Measurements from ENCODE around the gene PIK3CB.

PIK3CB gene

GRCh38 chr3:138782755-138783154, 52.0 kb downstream of the PIK3CB start:
- TF ChIP-seq, protein P1, sequence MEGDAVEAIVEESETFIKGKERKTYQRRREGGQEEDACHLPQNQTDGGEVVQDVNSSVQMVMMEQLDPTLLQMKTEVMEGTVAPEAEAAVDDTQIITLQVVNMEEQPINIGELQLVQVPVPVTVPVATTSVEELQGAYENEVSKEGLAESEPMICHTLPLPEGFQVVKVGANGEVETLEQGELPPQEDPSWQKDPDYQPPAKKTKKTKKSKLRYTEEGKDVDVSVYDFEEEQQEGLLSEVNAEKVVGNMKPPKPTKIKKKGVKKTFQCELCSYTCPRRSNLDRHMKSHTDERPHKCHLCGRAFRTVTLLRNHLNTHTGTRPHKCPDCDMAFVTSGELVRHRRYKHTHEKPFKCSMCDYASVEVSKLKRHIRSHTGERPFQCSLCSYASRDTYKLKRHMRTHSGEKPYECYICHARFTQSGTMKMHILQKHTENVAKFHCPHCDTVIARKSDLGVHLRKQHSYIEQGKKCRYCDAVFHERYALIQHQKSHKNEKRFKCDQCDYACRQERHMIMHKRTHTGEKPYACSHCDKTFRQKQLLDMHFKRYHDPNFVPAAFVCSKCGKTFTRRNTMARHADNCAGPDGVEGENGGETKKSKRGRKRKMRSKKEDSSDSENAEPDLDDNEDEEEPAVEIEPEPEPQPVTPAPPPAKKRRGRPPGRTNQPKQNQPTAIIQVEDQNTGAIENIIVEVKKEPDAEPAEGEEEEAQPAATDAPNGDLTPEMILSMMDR (conservative IDR thresholded peaks at IDR 0.05; ENCODE audit: low read depth, low read length): no peak
- no peak for DNase-seq (ENCODE audit: low read depth)

DNA sequence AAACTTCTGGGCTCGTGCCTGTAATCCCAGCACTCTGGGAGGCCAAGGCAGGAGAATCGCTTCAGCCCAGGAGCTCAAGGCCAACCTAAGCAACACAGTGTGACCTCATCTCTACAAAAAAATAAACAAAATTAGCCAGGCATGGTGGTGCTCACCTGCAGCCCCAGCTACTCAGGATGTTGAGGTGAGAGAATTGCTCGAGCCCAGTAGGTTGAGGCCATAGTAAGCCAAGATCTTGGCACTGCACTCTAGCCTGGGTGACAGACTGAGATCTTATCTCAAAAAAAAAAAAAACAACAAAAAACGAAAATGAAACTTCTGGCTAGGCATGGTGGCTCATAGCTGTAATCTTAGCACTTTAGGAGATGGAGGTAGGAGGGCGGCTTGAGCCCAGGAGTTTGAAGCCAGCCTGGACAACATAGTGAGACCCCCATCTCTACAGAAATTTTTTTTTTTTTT, 53.7 kb downstream of the PIK3CB start:
- no peak overlapping the region for H3K4me3 ChIP-seq (ENCODE audit: low read length)
- no peak for DNase-seq (ENCODE audit: low read depth)
- TF ChIP-seq, protein P1 (conservative IDR thresholded peaks at IDR 0.05; ENCODE audit: low read depth, low read length): no peak

More at GRCh38 chr3:138782755-138783154, 52.0 kb downstream of the PIK3CB start:
- H3K4me3 ChIP-seq (ENCODE audit: low read length): no peak overlapping the region

GRCh38 chr3:138778643-138779042, 56.1 kb downstream of the PIK3CB start:
- H3K4me3 ChIP-seq (ENCODE audit: low read length): no peak overlapping the region
- no peak for DNase-seq (ENCODE audit: low read depth)
- TF ChIP-seq, protein P1 (conservative IDR thresholded peaks at IDR 0.05; ENCODE audit: low read depth, low read length): no peak

DNA sequence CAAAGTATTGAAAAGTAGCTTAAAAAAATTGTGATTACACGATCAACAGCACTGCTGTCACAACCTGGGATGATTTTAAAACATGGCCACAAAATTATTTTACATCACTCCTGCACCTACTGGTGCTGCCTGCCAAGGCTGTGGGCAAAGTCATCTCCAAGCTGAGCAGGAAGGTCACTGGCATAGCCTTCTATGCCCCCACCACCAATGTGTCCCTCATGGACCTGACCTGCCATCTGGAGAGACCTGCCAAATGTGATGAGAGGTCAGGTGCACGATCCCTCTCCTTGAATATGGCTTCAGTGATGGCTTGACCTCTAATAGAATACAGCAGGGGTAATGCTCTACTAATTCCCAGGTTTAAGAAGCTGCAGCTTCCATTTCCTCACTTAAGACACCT, 57.8 kb downstream of the PIK3CB start:
- no peak for DNase-seq (ENCODE audit: low read depth)
- no peak overlapping the region for H3K4me3 ChIP-seq (ENCODE audit: low read length)
- TF ChIP-seq, protein P1 (conservative IDR thresholded peaks at IDR 0.05; ENCODE audit: low read depth, low read length): no peak

GRCh38 chr3:138775254-138775595, 59.5 kb downstream of the PIK3CB start:
- no peak overlapping the region for H3K4me3 ChIP-seq (ENCODE audit: low read length)
- TF ChIP-seq, protein P1 (conservative IDR thresholded peaks at IDR 0.05; ENCODE audit: low read depth, low read length): no peak

DNA sequence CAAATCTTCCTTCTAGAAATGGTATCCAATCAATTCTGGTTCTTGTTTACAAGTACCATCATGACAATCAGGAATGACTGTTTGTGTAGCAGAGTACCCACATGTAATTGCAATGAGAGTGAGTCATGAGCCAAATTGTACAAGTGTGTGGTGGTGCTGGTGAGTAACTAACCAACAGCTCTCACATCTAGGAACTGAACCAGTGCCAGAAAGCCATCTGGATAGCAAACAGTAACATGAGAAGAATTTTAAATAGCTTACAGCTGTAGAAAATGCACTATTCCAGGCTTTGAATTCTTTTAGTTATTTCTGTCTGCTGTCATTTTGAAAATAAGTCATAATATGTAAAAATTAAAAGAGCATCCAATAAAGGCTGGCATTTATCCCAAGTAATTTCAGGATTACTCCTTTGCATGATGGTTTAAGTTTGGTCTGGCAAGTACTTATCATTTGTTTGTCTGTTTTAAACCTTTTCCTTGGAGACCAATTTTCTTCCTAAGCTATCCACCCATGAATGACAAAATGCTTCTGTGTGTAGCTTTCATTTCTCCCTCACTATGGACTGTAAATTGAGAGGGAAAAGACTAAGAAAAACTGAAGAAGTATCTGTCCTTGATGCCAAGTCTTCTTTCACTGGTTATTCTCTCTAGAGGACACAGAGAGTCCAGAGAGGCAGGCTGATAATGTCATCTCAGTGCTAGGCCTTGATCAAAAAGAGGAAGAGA, 60.0 kb downstream of the PIK3CB start:
- DNase-seq (ENCODE audit: low read depth): peak; percentile 98
- no peak overlapping the region for H3K4me3 ChIP-seq (ENCODE audit: low read length)
- TF ChIP-seq, protein P1 (conservative IDR thresholded peaks at IDR 0.05; ENCODE audit: low read depth, low read length): no peak

More at GRCh38 chr3:138775254-138775595, 59.5 kb downstream of the PIK3CB start:
- no peak for DNase-seq (ENCODE audit: low read depth)

DNA sequence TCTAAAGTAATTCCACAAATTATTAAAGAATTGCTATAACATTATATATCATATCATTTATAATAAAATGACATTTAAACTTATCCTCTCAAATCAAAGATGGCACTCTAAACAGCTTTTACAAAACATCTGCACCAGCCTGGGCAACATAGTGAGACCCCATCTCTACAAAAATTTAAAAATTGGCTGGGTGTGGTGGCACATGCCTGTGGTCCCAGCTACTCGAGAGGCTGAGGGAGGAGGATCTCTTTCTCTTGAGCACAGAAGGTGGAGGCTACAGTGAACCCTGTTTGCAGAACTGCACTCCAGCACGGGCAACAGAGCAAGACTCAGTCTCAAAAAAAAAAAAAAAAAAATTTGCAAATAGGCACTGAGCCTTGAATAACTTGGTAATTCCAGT, 63.1 kb downstream of the PIK3CB start:
- DNase-seq (ENCODE audit: low read depth): no peak
- no peak overlapping the region for H3K4me3 ChIP-seq (ENCODE audit: low read length)
- TF ChIP-seq, protein P1 (conservative IDR thresholded peaks at IDR 0.05; ENCODE audit: low read depth, low read length): no peak
